HTERT RPE-1 (cell line): ENCODE data around the gene MAP4K3.

ENCODE experiments used
- in situ Hi-C: fragments of 300-500 bp; cut with MboI; formaldehyde crosslinking; loops from 4 replicates; pipeline ENCODE4 v1.14.3; 2020; ENCODE audit warnings: low sequenced_read_pairs

MAP4K3 gene

DNA sequence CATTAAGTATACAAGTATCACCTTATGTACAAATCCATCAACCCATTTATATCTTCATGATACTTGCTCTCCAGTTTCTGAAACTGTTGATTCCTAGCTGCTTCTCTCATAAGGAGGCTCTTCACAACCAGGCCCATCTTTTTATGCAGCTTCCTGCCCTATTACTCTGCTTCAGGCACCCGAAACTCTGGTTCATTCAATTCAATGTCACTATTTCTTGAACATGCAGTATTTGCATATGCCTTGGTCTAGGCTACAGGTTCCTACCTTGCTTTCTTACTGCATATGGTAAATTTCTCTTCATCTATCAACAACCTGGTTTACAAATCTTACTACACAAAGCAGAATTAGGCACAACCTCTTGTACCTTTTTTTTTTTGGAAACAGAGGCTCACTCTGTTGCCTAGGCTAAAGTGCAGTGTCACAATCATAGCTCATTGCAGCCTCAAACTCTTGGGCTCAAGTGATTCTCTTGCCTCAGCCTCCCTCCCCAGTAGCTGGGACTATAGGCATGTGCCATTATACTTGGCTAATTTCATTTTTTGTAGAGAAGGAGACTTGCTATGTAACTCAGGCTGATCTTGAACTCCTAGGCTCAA, 190.6 kb downstream of the MAP4K3 start:
- in situ Hi-C loops = loop anchor here (25.0 kb wide), 1 partner anchor 184 kb away; no protein-coding TSS in a partner anchor

GRCh38 chr2:39244963-39245625, 192.0 kb downstream of the MAP4K3 start:
- in situ Hi-C loops = loop anchor here (25.0 kb wide), 1 partner anchor 183 kb away; no protein-coding TSS in a partner anchor

- in situ Hi-C loops = loop anchor here (25.0 kb wide), 1 partner anchor 182 kb away; no protein-coding TSS in a partner anchor
Observed at GRCh38 chr2:39244241-39244862, 192.7 kb downstream of the MAP4K3 start.

GRCh38 chr2:39243469-39244123, 193.5 kb downstream of the MAP4K3 start, which contains the start of gene CDKL4:
Gene CDKL4, minus strand, starts transcription at chr2:39243970.
- in situ Hi-C loops = loop anchor here (25.0 kb wide), 1 partner anchor 181 kb away; no protein-coding TSS in a partner anchor

DNA sequence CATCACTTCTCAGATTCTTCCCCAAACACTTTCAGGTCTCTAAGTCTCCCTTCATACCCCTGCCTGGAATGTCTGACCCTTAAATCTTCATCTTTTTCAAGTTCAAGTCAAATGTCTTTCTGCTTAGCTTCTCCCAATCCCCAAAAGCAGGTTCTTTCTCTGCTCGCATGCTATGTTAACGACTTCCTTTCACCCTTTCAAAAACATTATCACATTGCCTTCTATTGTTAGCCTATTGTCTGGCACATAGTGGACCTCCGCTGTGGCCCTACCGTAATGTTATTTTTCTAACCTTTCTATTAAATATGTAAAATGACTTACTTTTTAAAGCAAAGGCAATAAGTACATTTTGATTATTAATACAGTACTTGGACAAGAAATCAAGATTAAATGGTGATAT, 195.5 kb downstream of the MAP4K3 start:
- in situ Hi-C loops = loop anchor here (25.0 kb wide), 1 partner anchor 179 kb away; no protein-coding TSS in a partner anchor

DNA sequence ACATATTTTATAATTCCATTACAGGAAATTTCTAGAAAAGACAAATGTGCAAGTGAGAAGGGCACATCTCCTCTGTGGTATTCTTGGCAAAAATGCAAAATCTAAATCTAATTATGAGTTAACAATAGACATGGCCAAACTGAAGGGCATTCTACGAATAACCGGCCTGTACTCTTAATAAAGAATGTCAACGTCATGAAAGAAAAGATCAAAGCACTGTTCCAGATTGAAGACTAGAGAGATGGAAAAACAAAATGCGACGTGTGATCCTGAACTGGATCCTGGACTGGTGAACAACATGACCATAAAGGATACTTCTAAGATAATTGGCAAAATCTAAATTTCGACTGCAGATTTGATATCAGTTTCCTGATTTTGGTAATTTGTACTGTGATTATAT, 196.3 kb downstream of the MAP4K3 start:
- in situ Hi-C loops = loop anchor here (25.0 kb wide), 1 partner anchor 178 kb away; no protein-coding TSS in a partner anchor

- in situ Hi-C loops = loop anchor here (25.0 kb wide), 1 partner anchor 172 kb away; no protein-coding TSS in a partner anchor
Observed at GRCh38 chr2:39234754-39235153, 202.3 kb downstream of the MAP4K3 start.

DNA sequence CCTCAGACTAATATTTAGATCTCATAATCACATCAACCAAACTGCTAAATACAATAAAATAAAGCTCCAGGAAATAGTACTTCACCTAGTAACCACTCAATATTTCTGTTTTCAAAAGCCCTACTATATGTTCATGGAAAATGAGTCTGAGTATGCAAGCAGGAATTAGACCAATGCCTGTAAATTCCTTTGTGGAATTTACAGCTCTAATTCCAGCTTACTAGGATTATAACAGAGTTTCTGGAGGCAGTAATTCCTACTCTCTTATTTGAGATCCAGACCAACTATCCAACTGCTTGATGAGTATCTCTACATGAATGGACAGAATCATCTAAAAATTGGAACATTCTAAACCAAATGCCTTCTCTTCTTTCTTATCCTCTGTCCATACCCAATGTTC, 204.9 kb downstream of the MAP4K3 start:
- in situ Hi-C loops = loop anchor here (25.0 kb wide), 1 partner anchor 170 kb away; no protein-coding TSS in a partner anchor

DNA sequence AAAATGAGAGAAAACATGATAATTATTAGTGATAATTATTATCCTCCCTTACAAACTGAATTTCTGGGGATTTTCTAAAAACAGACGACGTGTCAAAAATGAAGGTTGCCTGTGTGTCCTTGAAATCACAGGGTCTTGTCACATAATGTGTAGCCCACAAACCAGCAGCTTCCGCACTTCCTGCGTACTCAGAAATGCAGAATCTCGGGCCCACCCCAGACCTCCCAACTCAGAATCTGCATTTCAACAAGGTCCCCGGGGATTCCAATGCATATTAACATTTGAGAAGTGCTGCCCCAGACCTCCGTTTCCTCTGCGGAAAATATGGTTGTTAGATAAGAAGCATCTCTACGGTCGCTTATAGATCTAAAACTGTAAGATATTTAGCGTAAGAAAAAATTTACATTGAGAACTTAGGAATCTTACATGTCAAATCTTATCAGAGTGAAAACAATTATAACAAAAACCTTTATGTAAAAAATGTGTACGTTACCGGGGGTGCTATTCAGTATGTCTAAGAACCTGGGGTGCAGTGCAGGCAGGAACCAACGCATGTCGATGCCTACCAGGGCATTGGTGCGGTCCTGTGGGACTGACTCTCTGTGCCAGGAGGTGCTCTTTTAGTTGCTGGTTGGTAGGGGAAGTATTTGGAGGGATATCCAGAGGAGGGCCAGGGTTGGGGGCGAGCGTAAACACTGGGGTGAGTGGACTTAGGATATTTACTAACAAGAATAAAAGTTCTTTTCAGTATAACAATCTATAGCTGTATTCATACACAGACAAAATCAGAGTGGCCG, 208.5 kb downstream of the MAP4K3 start:
- in situ Hi-C loops = loop anchor here (25.0 kb wide), 1 partner anchor 166 kb away; no protein-coding TSS in a partner anchor

DNA sequence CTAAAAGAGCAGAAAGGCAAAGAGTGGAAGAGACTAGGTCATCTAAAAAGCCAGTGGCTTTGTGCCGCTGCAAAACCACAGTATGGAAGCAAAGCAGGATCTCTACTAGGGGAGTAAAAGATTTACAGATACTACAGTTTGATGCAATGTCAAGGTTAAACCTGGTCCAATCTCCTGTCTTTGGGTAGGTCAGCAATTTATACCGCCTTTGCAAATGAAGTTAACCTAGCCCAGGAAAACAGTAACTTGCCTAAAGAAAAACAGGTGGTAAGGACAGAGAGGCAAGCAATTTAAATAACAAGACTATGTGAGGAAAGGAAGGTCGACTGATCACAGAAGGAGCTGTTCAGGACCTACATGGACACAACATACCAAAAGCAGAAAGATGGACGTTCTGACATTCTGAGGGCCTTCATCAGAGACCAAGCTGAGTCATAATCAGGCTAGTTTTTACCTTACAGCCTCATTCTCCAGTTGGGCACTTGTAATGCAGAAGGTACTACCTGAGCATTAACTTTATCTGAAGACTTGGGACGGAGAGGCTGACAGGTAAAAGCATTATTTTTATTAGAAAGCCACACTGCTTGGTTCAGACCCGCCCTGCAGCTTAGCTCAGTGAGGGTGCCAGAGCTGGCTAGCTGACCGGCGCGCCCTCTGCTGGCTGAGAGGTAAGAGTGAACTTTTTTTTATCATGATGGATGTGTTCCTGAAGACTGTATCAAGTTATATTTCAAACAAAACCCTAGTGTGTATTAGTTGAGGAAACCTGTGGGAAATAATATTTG, 209.3 kb downstream of the MAP4K3 start:
- in situ Hi-C loops = loop anchor here (25.0 kb wide), 1 partner anchor 166 kb away; no protein-coding TSS in a partner anchor

DNA sequence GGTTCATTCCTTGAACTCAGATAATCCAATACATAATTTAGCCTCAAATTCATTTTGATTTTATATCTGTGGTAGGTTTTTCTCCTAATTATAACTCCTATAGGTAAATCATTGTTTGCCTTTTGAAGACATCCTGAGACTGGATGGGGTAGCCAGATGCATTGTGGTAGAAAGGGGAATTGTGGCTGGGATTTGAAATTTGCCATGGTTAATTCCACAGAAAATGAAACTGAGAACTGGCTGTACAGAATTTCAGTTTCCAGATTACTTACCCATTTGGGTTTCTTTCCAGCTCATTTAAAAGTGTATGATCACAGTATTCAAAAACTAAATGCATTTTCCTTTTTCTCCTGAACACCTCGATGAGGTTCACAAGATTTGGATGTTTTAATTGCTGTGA, 211.5 kb downstream of the MAP4K3 start:
- in situ Hi-C loops = loop anchor here (25.0 kb wide), 1 partner anchor 163 kb away; no protein-coding TSS in a partner anchor

GRCh38 chr2:39223909-39224308, 213.2 kb downstream of the MAP4K3 start:
- in situ Hi-C loops = no loop called here

DNA sequence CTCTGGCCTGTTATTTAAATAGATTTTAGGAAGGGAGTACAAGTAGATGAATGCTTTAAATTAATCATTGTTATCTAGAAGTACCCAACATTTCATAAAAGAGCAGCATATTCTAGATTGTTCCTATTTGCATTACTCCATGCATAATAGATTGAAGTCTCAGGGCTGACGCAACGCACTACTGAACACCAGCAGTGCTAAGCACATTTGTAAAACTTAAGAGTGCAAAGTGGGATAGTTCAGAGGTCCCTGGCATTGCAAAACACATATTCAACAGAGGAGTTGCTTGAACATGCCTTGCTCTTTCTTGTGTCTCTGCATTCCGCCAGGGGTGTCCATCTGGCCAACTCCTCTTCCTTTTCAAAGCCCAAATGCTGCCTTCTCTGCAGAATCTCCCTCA, 215.6 kb downstream of the MAP4K3 start:
- in situ Hi-C loops = no loop called here

DNA sequence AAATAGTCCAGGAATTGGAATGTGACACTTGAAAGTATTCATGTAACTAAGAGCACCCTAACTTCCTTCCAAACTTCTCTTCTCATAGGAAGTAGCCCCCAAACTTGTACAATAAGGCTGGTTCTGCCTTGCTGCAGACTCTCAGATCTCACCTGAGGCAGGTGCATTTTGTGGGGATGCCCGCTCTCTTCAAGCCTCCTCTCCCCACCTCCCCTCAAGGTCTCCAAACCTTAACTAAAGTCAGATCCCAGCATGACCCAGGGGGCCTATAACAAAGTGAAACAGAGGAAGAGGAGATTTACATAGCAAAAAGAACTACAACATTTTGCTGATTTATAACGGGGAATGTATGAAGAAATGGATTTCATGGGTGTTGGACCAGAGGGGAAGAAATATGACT, 216.9 kb downstream of the MAP4K3 start:
- in situ Hi-C loops = no loop called here

- in situ Hi-C loops = no loop called here
Observed at GRCh38 chr2:39218391-39218790, 218.7 kb downstream of the MAP4K3 start.

DNA sequence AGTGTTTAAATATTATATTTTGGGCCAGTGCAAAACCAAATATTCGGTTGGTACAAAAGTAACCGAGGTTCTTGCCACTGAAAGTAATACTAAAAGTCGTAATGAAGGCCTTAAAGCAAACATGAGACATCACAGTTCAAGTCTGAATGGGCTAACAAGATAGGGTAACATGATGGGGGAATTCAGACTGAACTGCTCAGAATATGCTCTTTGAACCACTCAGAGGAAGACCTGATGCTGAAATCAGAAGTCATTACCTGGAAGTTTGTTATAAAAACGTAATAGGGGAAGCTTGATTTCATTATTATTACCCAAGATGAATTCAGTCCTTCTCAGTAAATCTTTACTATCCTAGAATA, 219.9 kb downstream of the MAP4K3 start:
- in situ Hi-C loops = no loop called here

DNA sequence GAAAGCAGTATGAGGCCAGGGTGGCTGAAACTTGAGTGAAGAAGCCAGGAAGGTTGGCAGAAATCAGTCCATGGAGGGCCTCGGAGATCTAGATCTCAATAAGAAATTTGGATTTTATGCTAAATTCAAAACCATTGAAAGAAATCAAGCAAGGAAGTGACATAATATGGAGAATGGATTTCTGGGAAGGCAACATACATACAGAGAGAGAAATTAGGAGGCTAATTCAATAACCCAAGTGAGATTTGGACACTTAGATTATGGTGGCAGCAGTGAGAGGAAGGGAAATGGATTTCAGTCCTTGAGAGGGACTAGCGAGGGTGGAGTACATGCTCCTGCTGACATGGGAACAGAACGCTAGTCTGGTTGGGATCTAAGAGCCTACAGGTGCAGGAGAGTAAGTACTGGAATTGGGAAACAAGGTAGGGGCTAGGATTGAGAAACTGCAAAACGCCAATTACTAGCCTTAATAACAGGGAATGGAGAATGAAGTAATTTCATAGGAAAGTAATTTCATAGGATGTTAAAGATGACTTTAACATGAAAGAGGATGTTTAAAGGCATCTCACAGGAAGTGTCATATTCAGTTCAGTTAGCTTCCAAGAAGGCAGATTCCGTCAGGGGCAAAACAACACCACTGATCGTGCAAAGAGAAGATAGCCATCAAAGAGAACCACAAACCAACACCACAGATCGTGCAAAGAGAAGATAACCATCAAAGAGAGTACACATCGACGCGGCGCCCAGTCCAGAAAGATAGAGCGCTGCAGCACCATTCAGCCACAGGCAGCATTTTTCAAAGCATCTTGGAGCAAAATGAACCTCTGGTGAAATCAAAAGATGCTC, 220.5 kb downstream of the MAP4K3 start:
- in situ Hi-C loops = no loop called here

DNA sequence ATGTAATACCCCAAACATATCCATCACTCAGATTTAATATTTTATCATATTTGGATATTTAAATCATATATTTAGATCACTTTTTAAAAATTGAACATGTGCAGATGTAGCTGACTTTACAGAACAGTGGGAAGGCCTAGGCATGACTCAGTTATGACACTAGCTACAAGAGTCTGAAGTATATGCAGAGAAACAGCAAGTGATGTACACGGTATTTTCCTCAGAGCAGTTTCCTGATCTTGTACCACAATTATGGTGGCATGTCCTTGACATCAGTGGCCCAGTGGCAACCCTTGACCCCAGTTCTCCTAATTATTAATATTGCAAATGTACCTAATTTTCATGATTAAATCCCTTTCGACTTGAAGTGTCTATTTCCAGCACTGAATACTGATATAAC, 221.5 kb downstream of the MAP4K3 start:
- in situ Hi-C loops = no loop called here

- in situ Hi-C loops = no loop called here
Observed at GRCh38 chr2:39213015-39213414, 224.1 kb downstream of the MAP4K3 start.
